CD4-positive, alpha-beta T cell treated with Interleukin-2 at 100 ng/mL for 4 hours (primary cell): ENCODE data around the gene CEP152.
"Not testable (repeated sequence)": the region's sequence is repeated elsewhere in the genome, so short reads cannot be mapped to it uniquely, and the experiment has no call there.

Experiments used
- DNase-seq: peaks from one replicate; pipeline ENCODE4 v3.0.0-alpha.2; 2020; ENCODE audit warnings: low spot score

Gene CEP152, protein sequence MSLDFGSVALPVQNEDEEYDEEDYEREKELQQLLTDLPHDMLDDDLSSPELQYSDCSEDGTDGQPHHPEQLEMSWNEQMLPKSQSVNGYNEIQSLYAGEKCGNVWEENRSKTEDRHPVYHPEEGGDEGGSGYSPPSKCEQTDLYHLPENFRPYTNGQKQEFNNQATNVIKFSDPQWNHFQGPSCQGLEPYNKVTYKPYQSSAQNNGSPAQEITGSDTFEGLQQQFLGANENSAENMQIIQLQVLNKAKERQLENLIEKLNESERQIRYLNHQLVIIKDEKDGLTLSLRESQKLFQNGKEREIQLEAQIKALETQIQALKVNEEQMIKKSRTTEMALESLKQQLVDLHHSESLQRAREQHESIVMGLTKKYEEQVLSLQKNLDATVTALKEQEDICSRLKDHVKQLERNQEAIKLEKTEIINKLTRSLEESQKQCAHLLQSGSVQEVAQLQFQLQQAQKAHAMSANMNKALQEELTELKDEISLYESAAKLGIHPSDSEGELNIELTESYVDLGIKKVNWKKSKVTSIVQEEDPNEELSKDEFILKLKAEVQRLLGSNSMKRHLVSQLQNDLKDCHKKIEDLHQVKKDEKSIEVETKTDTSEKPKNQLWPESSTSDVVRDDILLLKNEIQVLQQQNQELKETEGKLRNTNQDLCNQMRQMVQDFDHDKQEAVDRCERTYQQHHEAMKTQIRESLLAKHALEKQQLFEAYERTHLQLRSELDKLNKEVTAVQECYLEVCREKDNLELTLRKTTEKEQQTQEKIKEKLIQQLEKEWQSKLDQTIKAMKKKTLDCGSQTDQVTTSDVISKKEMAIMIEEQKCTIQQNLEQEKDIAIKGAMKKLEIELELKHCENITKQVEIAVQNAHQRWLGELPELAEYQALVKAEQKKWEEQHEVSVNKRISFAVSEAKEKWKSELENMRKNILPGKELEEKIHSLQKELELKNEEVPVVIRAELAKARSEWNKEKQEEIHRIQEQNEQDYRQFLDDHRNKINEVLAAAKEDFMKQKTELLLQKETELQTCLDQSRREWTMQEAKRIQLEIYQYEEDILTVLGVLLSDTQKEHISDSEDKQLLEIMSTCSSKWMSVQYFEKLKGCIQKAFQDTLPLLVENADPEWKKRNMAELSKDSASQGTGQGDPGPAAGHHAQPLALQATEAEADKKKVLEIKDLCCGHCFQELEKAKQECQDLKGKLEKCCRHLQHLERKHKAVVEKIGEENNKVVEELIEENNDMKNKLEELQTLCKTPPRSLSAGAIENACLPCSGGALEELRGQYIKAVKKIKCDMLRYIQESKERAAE (N-terminal part only)

DNA sequence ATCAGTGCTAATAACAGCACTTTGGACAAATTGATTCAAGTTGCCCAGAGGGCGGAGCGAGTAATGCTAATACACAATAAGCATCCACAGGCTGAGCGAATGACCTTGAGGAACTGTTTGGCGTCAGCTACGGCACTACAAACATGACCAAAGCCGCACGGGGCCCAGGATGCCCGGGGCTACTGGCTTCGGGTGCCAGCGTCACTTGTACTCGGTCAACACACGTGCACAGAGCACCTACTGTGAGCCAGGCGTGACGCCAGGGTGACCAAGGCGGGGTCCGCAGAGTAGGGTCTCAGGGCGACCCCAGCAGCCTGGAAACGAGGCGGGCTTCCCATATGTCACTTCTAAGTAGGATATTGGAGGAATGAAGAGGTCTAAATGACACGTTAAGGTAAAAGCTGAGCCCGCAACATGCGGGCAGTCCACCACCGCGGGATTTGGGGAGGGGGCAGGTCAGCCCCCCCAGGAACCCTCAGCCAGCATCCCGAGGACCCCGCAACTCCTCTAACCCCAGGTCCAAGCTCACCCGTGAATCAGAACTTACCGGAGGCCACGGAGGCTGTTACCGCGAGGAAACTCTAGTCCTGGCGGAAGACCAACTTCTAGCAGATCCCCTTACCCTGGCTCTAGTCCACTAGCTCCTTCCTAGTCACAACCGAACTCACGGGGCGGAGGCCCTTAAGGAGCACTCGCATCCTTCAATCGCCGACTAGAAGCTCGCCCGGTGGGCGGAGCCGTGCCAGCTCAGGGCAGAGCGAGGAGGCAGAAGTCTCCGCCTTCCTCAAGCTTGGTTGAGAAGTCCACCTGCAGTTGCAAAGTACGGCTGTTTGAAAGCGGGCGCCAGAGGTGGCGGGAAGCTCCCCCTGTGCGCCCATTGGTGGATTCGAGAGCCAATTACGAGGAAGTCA, at the start of gene CEP152:
Gene CEP152, minus strand, starts transcription at position 656 of the 911 bp plus-strand sequence. CDS start 5,420 bp downstream, outside the sequence.
- DNase-seq: peak; percentile 99

DNA sequence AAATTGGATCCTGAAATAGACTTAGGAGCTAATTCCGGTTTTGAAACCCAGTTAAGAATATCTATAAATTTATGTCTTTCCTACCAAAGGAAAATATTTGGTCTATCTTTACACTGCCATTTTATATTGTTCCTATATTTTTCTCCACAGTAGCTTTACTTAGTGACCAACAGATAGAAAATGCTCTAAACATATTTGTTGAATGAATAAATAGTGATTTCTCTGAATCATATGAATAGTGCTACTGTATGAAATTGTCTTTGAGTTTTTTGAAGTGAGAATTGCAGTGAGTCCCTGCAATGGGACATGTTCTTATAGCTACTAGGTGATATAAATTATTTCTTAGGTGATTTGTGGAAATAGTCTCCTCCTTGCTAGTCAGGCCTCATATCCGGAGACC, 48.6 kb upstream of the CEP152 start:
- DNase-seq: no peak

DNA sequence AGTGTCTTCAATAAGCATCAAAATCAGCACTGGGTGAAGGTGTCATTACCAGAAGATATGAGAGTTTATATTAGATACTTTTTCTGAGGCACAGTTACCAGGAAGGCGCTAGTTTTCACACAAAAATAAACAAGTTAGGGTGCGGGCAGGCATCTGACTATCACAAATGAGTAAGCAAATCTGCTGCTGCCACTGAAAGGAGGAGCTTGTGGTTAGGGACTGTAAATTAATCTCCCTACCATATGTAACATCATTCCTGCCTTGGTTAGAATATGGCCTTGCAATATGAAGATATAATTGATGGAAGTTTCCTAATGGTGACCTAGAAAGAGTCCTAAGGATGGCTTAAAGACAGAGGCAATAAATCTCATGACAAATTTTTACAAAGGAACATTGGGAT, 47.5 kb upstream of the CEP152 start:
- no peak for DNase-seq

DNA sequence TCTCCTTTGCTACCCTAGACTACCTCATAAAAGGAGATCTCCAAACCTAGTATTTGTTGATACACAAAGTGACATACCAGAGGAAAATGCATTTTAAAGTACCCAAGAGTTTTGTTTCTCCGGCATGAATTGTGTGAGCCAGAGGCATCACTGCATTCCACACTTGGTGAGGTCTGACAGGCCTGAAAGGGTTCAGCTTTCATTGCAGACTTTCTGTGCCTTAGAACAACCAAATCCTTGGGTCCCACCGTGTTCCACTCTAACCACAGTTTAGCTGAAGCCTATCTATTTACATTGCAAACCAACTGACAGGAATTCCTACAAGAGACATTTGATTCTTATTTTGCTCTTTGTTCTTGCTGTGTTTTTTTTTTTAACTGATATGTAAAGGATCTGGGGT, 46.1 kb upstream of the CEP152 start:
- DNase-seq: no peak

DNA sequence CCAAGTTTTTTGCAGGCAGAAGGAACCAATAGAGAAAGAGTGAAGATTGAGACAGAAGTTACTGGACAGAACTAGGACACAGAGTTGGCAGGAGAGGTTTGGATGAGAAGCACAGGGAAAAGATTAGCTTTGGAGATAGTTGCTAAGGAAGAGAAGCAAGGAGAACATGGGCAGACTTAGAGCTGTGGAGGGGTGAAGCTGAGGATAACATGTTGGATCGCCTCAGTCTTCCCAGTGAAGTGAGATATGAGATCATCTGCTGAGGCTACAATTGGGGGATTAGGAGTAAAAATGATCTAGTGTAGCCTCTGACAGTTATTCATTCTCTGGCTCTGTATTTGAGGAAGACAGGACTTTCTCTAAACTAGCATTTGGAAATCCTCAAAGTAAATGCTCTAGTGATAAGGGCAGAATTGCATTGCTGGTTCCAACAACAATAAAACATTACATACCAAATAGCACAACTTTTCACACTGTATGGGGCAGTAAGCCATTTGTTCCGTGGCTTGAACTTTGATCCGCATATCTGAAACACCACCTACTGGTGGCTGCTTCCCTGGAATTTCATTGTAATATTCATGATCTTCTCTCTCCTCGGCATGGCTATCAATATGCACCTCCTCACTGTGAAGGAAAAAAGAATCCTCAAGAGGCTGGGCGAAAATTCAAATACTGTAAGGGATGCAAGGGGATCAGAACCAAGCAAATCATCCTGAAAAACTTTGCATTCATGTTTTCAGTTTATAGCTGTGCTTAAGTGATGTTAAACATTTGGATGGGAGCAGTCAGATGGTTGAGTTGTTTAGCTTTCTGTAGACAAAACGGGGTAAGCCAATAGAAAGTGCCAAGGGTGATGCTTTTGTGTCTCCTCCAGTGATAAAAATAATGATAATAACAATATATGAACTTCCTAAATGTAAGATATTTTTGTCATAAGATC, 44.9 kb upstream of the CEP152 start:
- no peak for DNase-seq

DNA sequence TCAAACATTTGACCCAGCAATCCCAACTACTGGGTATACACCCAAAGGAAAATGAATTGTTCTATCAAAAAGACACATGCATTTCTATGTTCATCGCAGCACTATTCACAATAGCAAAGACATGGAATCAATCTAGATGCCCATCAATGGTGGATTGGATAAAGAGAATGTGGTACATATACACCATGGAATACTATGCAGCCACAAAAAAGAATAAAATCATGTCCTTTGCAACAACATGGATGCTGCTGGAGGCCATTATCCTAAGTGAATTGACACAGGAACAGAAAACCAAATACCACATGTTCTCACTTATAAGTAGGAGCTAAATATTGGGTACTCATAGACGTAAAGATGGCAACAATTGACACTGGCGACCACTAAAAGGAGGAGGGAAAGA, 43.6 kb upstream of the CEP152 start:
- not testable (repeated sequence) for DNase-seq

DNA sequence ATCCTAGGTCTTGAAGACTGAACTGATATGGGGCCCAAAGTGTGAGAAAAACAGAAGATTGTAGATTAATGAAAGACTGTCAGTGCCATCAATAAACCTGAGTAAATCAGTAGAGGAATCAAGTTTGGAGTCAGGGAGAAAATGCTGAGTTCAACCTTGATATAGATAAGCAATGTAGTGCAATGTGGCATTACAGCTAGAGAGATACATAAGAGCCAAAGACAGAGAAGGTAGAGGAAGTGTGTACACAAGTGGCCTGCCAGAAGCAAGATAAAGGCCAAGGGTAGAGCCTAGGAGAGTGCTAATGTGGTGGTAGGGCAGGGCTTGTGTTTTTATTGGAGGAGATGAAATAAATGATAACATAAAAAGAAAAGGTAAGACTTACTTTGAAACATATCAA, 41.1 kb upstream of the CEP152 start:
- no peak for DNase-seq

DNA sequence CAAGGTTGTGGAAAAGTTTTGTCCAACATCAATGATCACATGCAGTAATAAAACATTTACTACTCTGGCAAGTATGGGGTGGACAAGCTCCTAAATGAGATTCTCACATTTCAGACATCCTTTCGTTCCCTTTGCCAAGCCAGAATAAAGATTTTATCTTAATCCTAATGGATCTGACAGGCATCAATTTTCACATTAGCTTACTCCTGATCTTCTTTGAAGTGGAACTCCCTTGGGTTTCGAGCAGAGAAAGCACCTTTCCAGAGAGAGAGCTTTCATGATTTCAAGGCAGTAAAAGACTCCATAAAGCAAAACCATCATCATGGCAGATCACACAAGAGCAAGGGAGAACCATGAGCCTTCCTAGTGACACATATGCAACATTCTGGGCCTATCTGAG, 39.8 kb upstream of the CEP152 start:
- no peak for DNase-seq

DNA sequence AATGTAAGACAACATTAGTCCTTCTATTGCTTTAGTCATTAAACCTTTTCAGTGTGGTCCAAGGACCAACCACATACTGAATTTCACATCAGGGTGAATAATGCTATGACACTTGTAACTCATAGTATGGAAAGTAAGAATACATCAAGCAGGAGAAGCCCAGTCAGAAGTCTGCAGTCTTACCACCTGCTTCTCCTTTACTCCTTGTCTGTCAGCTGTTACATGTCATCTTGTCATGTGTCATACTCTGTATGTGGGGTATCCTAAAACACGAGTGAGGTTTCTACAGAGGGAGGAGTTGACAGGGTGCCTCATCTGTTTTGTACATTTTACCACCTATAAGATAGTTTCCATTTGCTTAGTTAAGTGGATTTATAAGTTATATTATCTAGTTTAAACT, 34.3 kb upstream of the CEP152 start:
- no peak for DNase-seq

DNA sequence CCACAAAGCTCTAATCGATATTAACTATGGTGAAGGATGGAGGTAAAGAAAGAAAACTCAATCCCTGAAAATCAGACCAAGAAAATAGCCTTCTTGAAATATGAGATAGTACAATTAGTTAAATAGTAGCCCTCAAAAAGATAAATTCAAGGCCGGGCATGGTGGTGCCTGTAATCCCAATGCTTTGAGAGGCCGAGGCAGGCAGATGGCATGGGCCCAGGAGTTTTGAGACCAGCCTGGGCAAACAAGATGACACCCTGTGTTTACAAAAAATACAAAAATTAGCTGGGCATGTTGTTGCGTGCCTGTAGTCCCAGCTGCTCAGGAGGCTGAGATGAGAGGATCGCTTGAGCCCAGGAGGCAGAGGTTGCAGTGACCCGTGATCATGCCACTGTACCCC, 31.6 kb upstream of the CEP152 start:
- DNase-seq: no peak

DNA sequence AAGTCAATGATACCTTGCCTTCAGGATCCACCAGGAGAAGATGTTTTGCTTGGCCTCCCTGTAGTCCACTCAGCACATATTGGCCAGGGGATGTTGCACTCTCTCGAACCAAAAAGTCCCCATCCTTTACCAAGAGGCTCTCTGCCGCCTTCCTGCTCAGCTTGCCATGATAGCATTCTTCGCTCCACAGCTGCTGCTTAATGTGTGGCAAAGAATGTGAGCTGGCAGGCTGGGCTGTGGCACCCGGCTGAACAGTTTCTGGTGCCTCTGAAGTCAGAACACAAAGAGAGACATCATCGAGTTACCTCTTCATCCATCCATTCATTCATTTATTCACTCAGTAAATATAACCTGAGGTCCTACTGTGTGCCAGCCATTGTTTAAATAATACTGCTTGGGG, 23.9 kb upstream of the CEP152 start:
- DNase-seq: no peak

DNA sequence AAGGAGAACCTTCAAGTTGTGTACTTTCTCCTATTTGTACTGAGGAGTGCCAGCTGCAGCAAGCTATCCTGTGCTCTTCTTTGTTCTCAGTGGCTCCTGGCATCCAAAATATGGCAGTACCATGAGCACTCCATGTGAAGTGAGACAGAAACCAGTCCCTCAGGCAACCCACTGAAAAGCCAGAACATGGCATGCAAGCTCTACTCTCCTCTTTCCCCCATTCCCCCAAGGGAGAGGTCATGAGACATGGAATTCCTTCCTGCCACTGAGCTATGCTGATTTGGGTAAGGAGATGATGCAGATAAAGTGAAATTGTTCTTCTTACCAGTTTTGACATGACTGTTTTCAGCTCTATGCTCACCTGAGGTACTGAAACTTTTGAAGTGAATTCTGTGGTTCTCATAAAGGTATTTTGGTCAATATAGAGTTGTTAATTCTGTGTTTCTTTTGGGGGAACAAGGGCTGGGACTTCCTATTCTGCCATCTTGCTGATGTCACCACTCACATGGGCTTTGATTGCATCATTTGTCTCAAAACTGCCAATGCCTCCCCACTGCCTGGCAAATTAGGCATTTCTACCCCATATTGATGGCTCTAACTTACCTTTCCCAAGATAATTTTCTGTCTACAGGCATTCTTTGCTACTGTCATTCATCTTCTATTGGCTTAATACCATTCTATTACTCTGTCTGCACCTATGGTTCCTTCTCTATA, 22.8 kb upstream of the CEP152 start:
- DNase-seq: no peak

DNA sequence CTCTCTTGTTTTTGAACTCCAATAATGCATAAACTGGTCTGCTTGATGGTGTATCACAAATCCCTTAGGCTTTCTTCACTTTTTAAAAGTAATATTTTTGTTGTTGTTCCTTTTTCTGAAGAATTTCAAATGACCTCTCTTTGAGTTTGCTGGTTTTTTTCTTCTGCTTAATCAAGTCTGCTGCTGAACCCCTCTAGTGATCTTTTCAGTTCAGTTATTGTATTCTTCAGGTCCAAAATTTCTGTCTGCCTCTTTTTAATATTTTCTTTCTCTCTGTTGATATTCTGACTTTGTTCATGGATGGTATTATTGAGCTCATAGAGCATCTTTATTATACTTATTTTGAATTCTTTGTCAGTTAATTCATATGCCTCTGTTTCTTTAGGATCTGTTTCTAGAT, 21.8 kb upstream of the CEP152 start:
- no peak for DNase-seq

DNA sequence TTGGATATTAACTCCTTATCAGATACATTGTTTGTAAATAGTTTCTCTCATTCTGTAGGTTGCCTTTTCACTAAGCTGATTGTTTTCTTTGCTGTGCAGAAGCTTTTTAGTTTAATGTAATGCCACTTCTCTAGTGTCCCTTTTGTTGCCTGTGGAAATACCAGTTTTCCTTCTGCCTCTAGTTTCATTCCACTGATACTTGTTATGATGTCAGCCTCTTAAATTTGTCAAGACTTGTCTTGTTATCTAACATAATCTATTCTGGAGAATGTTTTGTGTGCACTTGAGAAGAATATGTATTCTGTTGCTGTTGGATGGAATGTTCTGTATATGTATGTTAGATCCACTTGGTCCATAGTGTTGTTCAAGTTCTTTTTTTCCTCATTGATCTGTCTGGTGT, 18.0 kb upstream of the CEP152 start:
- no peak for DNase-seq

DNA sequence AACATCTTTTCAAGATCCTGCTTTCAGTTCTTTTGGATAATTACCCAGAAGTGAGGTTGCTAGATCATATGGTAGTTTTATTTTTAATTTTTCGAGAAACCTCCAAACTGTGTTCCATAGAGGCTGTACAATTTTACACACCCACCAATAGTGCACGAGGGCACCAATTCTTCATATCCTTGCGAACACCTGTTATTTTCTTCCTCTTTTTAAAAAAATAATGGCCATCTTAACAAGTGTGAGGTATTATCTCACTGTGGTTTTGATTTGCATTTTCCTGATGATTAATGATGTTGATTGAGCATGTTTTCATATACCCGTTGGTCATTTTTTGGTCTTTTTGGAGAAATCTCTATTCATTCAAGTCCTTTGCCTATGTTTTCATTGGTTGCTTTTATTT, 17.6 kb upstream of the CEP152 start:
- DNase-seq: no peak

DNA sequence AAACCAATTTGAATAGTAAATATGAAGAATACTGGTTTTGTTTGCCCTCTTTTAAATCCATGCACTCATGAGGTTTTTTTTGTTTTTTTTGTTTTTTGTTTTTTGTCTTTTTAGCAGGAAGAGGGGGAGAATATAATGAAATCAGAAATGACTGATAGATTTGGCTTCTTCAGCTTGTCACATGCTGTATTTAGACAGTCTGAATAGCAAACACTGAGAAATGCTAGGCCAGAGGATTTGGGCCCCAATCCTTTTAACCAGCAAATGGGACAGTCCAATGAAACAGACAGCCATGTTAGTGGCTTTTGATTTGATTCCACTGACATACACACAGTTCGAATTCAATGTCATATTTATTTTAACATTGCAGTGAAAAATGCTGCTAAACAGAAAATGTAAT, 14.2 kb upstream of the CEP152 start:
- DNase-seq: no peak

DNA sequence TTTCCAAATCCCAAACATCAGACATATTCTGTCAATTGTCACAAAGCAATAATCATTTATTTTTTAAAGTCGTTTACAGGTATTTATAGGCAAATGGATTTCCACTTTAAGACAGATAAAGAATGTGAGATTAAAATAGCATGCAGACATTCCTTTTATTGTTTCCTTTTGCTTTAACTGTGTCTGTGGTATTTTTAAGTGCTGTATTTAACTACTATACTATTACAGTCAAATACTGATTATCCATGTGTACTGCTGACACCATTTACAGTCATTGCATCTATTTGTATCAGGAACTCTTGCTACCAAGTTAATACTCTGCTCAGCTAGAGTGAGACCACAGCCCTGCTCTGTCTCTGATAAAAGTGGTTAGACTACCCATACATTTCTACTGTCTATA, 12.8 kb upstream of the CEP152 start:
- no peak for DNase-seq

DNA sequence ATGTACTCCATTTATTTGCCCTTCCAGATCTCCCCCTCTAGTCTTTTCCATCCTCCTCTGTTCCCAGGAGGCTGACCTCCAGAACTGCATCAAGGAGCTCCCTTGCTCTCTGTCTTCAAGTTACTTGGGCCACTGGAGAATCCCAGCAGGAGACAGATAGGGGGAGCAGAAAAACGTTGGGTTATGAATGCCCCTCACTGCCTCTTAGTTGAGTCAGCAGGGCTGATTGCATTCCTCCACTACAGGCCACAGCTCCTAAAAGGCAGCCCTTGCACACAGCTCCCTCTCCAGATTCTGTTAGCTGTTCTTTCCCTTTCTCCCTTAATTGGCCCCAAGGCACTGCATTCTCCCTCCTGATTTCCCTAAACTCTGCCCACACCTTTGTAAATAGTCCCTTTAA, 12.4 kb upstream of the CEP152 start:
- no peak for DNase-seq

DNA sequence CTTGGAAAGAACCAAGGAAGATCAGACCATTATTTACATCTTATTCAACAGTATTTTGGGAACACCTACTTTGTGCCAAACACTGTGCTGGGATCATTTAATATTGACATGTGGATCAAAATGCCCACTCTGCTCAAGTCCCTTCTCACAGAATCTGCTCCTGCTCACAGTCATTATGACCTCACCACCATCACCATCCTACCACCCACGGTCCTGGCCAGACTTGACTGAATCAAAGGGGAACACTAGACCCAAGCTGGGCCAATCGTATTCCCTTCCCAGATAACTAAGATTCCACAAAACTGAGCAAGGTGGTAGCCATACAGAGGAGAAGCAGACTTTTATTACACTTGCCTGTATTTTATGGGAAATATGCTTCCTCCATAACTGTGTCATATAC, 3.4 kb upstream of the CEP152 start:
- no peak for DNase-seq
